ENCODE results near the gene TANC1.

The TANC1 gene

GRCh38 chr2:159209341-159210306 is 241.2 kb downstream of the TANC1 start:
- TF ChIP-seq CTCF (IDR thresholded peaks at IDR 0.05), result no peak

GRCh38 chr2:159211447-159212396 is 243.3 kb downstream of the TANC1 start:
- TF ChIP-seq CTCF (IDR thresholded peaks at IDR 0.05), result no peak

GRCh38 chr2:159213296-159213695 is 244.9 kb downstream of the TANC1 start:
- TF ChIP-seq CTCF (IDR thresholded peaks at IDR 0.05), result no peak

GRCh38 chr2:159214325-159214865 is 246.0 kb downstream of the TANC1 start:
- no peak for TF ChIP-seq CTCF (IDR thresholded peaks at IDR 0.05)

- TF ChIP-seq CTCF (IDR thresholded peaks at IDR 0.05), result no peak
These were observed 246.7 kb downstream of the TANC1 start for GRCh38 chr2:159215116-159215515.

- TF ChIP-seq CTCF (IDR thresholded peaks at IDR 0.05), result no peak
These were observed 249.2 kb downstream of the TANC1 start for GRCh38 chr2:159217676-159218075.

- no peak for TF ChIP-seq CTCF (IDR thresholded peaks at IDR 0.05)
These were observed 249.9 kb downstream of the TANC1 start for GRCh38 chr2:159218389-159218788.
